IMR-90 (cell line): ENCODE data around the gene TMEM219.

ENCODE experiments used
- ELK1 ChIP-seq: fragments of 150-350 bp; IDR thresholded peaks from 2 replicates; pipeline ENCODE4 v1.6.1; 2016; ENCODE audit warnings: low read depth, mild to moderate bottlenecking, low read length, moderate library complexity, borderline replicate concordance
- TF ChIP-seq, protein P1 (sequence below): conservative IDR thresholded peaks from 2 replicates; pipeline ENCODE4 v1.5.1; 2012; ENCODE audit warnings: mild to moderate bottlenecking, low read depth, low read length, improper control_type of control experiment

DNA sequence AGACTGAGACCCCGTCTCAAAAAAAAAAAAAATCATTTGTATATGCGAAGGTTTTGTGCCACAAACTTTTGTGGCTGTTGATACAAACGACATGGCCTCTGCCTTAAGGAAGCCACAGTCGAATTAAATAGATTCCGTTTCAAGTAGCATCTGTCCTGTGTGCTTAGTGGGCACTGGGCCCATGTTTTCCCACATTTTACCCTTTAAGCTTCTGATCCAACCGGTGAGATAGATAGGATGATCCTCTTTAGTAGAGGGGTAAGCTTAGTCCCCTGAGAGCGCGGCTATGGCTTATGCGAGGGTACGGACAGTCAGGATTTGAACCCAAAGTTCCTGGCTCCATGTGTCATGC lies 776 bp upstream of the TMEM219 start:
- TF ChIP-seq, protein P1, sequence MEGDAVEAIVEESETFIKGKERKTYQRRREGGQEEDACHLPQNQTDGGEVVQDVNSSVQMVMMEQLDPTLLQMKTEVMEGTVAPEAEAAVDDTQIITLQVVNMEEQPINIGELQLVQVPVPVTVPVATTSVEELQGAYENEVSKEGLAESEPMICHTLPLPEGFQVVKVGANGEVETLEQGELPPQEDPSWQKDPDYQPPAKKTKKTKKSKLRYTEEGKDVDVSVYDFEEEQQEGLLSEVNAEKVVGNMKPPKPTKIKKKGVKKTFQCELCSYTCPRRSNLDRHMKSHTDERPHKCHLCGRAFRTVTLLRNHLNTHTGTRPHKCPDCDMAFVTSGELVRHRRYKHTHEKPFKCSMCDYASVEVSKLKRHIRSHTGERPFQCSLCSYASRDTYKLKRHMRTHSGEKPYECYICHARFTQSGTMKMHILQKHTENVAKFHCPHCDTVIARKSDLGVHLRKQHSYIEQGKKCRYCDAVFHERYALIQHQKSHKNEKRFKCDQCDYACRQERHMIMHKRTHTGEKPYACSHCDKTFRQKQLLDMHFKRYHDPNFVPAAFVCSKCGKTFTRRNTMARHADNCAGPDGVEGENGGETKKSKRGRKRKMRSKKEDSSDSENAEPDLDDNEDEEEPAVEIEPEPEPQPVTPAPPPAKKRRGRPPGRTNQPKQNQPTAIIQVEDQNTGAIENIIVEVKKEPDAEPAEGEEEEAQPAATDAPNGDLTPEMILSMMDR, result no peak
- TF ChIP-seq ELK1, result no peak
